Tibial artery (tissue), 4 donors: Measurements from ENCODE around the gene MUC2.

Source experiments
- DNase-seq, 2 donors: peaks; one replicate each; pipeline ENCODE4 v3.0.0-alpha.2; 2019
- H3K27ac ChIP-seq, 2 donors: fragments of 200-600 bp; sonication (generic) in 1 of 2; 1 replicate in 1 of 2; 2 replicates in 1 of 2; pipeline ENCODE4 v1.5.1; 2018 to 2019; ENCODE audit warnings: mild to moderate bottlenecking in 1 of 2
- H3K27me3 ChIP-seq, 2 donors: fragments of 200-600 bp; sonication (generic) in 1 of 2; one replicate each; pipeline versions ENCODE4 v1.5.1 to v1.6.0; 2016 to 2019
- H3K36me3 ChIP-seq, 3 donors: fragments of 200-600 bp; sonication (generic) in 2 of 3; one replicate each; pipeline ENCODE4 v1.5.1; 2016 to 2019; ENCODE audit warnings: mild to moderate bottlenecking in 2 of 3
- H3K4me1 ChIP-seq, 4 donors: fragments of 200-600 bp; sonication (generic) in 2 of 4; 1 replicate in 3 of 4; 2 replicates in 1 of 4; pipeline ENCODE4 v1.5.1; 2016 to 2019
- H3K4me3 ChIP-seq, 2 donors: fragments of 200-600 bp; sonication (generic) in 1 of 2; 1 replicate in 1 of 2; 2 replicates in 1 of 2; pipeline ENCODE4 v1.5.1; 2018 to 2019; ENCODE audit warnings: mild to moderate bottlenecking in 2 of 2
- H3K9me3 ChIP-seq, 3 donors: fragments of 200-600 bp; sonication (generic) in 1 of 3; one replicate each; pipeline ENCODE4 v1.5.1; 2016 to 2019
- CTCF ChIP-seq, 2 experiments: fragments of 200-600 bp in 1 of 2; fragments of 450-650 bp in 1 of 2; IDR thresholded peaks; one replicate each; pipeline ENCODE4 v1.5.1; 2017 to 2019; ENCODE audit warnings: antibody characterized with exemption in 2 of 2, mild to moderate bottlenecking in 1 of 2, moderate library complexity in 1 of 2
- intact Hi-C: fragments of 100-400 bp; cut with DNase I; formaldehyde crosslinking; loops from one replicate; pipeline ENCODE4 v1.15.0; 2023; ENCODE audit warnings: low total_unique reads

Gene MUC2

GRCh38 chr11:1059759-1060158 is 14.9 kb upstream of the MUC2 start:
- Histone ChIP-seq H3K27me3 (peaks cover 0 to 35% of the 10 kb centered on the region in 2 donors), H3K36me3 (no peaks in the 10 kb centered on the region), H3K27ac (no peak overlapping the region), H3K9me3 (peaks cover 0 to 6% (median 2%) of the 10 kb centered on the region in 3 donors), H3K4me3 (no peak overlapping the region), H3K4me1 (no peaks in the 10 kb centered on the region)
- DNase-seq: no peak
- no peak for TF ChIP-seq CTCF (IDR thresholded peaks at IDR 0.05)
- intact Hi-C loops: no loop called here

- H3K9me3 ChIP-seq: peaks cover 0 to 6% (median 2%) of the 10 kb centered on the region in 3 donors
- H3K27ac ChIP-seq: no peak overlapping the region
- no peaks in the 10 kb centered on the region for H3K4me1 ChIP-seq
- TF ChIP-seq CTCF (IDR thresholded peaks at IDR 0.05): no peak
- H3K27me3 ChIP-seq: peaks cover 0 to 32% of the 10 kb centered on the region in 2 donors
- H3K36me3 ChIP-seq: no peaks in the 10 kb centered on the region
- intact Hi-C loops: no loop called here
- no peak for DNase-seq
- no peak overlapping the region for H3K4me3 ChIP-seq
Observed at GRCh38 chr11:1060410-1060809, 14.3 kb upstream of the MUC2 start.

GRCh38 chr11:1060852-1061616 is 13.6 kb upstream of the MUC2 start:
- Histone ChIP-seq H3K27me3 (peaks cover 0 to 30% of the 10 kb centered on the region in 2 donors), H3K36me3 (no peaks in the 10 kb centered on the region), H3K27ac (no peak overlapping the region), H3K4me3 (no peak overlapping the region), H3K9me3 (peaks cover 0 to 6% (median 2%) of the 10 kb centered on the region in 3 donors), H3K4me1 (no peaks in the 10 kb centered on the region)
- intact Hi-C loops: no loop called here
- no peak for TF ChIP-seq CTCF (IDR thresholded peaks at IDR 0.05)
- DNase-seq: peak in 1 of 2 donors; percentile 18

GRCh38 chr11:1062075-1062820 is 12.4 kb upstream of the MUC2 start:
- H3K27ac ChIP-seq: no peak overlapping the region
- intact Hi-C loops: no loop called here

GRCh38 chr11:1064167-1064566 is 10.5 kb upstream of the MUC2 start:
- Histone ChIP-seq H3K27me3 (peaks cover 0 to 20% of the 10 kb centered on the region in 2 donors), H3K27ac (no peak overlapping the region), H3K4me1 (no peaks in the 10 kb centered on the region), H3K4me3 (no peak overlapping the region), H3K36me3 (no peaks in the 10 kb centered on the region), H3K9me3 (peaks cover 0 to 6% (median 2%) of the 10 kb centered on the region in 3 donors)
- no peak for TF ChIP-seq CTCF (IDR thresholded peaks at IDR 0.05)
- DNase-seq: no peak
- intact Hi-C loops: no loop called here

More at GRCh38 chr11:1062075-1062820, 12.4 kb upstream of the MUC2 start:
- Histone ChIP-seq H3K4me1 (no peaks in the 10 kb centered on the region), H3K9me3 (peaks cover 0 to 6% (median 2%) of the 10 kb centered on the region in 3 donors), H3K36me3 (no peaks in the 10 kb centered on the region), H3K4me3 (no peak overlapping the region), H3K27me3 (peaks cover 0 to 18% of the 10 kb centered on the region in 2 donors)
- DNase-seq: no peak
- TF ChIP-seq CTCF (IDR thresholded peaks at IDR 0.05): no peak
